Neuronal stem cell (in vitro differentiated cells): ENCODE data around the gene DTNB.
A peak's percentile ranks its signal among the peaks of the same experiment; 100 is the strongest.

Source experiments
- DNase-seq: peaks from one replicate; pipeline ENCODE4 v3.0.0-alpha.2; 2013; ENCODE audit warnings: low spot score
- H2AFZ ChIP-seq: one replicate; pipeline ENCODE4 v1.6.1; 2013; ENCODE audit warnings: mild to moderate bottlenecking, low read length, inconsistent platforms
- H2AK5ac ChIP-seq: 2 replicates; pipeline ENCODE4 v1.6.1; 2013; ENCODE audit warnings: low read depth, mild to moderate bottlenecking, inconsistent platforms, low read length, moderate library complexity, mixed read lengths
- H2BK120ac ChIP-seq: 2 replicates; pipeline ENCODE4 v1.6.1; 2013; ENCODE audit warnings: low read depth, mild to moderate bottlenecking, inconsistent platforms, low read length, moderate library complexity, mixed read lengths
- H2BK12ac ChIP-seq: one replicate; pipeline ENCODE4 v1.6.1; 2013; ENCODE audit warnings: low read length, inconsistent platforms
- H2BK15ac ChIP-seq: 2 replicates; pipeline ENCODE4 v1.6.1; 2013; ENCODE audit warnings: mild to moderate bottlenecking, low read length, inconsistent platforms, mixed read lengths
- H2BK5ac ChIP-seq: one replicate; pipeline ENCODE4 v1.6.1; 2013; ENCODE audit warnings: inconsistent platforms, mild to moderate bottlenecking, low read length, moderate library complexity
- H3K14ac ChIP-seq: one replicate; pipeline ENCODE4 v1.6.1; 2013; ENCODE audit warnings: low read length, inconsistent platforms
- H3K18ac ChIP-seq: 2 replicates; pipeline ENCODE4 v1.6.1; 2013; ENCODE audit warnings: low read length, inconsistent platforms
- H3K23ac ChIP-seq: 2 replicates; pipeline ENCODE4 v1.6.1; 2013; ENCODE audit warnings: low read depth, mild to moderate bottlenecking, mixed read lengths, low read length, inconsistent platforms; ENCODE audit not compliant: poor library complexity
- H3K27ac ChIP-seq: replicated peaks from 3 replicates; pipeline ENCODE4 v1.5.1; 2013; ENCODE audit warnings: low read length, inconsistent platforms
- H3K27me3 ChIP-seq, 3 experiments: 2 replicates each; pipeline ENCODE4 v1.6.1; 2013; ENCODE audit warnings: low read length in 3 of 3, mild to moderate bottlenecking in 2 of 3, inconsistent platforms in 1 of 3, low read depth in 1 of 3, mixed read lengths in 1 of 3, moderate library complexity in 1 of 3; ENCODE audit not compliant: control insufficient read depth in 3 of 3, insufficient read depth in 3 of 3
- H3K36me3 ChIP-seq, 2 donors: replicated peaks in 1 of 2; 2 replicates each; pipeline ENCODE4 v1.6.1; 2013; ENCODE audit warnings: low read length in 2 of 2; ENCODE audit not compliant: control insufficient read depth in 2 of 2, insufficient read depth in 2 of 2
- H3K4ac ChIP-seq: 2 replicates; pipeline ENCODE4 v1.6.1; 2013; ENCODE audit warnings: inconsistent platforms, mild to moderate bottlenecking, low read length, moderate library complexity
- H3K4me1 ChIP-seq, 2 donors: 1 replicate in 1 of 2; 2 replicates in 1 of 2; pipeline ENCODE4 v1.6.1; 2013; ENCODE audit warnings: low read length in 2 of 2, low read depth in 1 of 2; ENCODE audit not compliant: control insufficient read depth in 2 of 2, insufficient read depth in 1 of 2
- H3K4me2 ChIP-seq: one replicate; pipeline ENCODE4 v1.6.1; 2013; ENCODE audit warnings: mild to moderate bottlenecking, low read length, inconsistent platforms; ENCODE audit not compliant: insufficient read depth, poor library complexity, severe bottlenecking
- H3K4me3 ChIP-seq, 2 donors: 2 replicates each; pipeline ENCODE4 v1.5.1; 2013; ENCODE audit warnings: low read length in 2 of 2, mild to moderate bottlenecking in 2 of 2, inconsistent platforms in 1 of 2, moderate library complexity in 1 of 2
- H3K79me1 ChIP-seq: one replicate; pipeline ENCODE4 v1.6.1; 2013; ENCODE audit warnings: low read depth, mild to moderate bottlenecking, inconsistent platforms, low read length, moderate library complexity
- H3K9ac ChIP-seq: one replicate; pipeline ENCODE4 v1.6.1; 2013; ENCODE audit warnings: mild to moderate bottlenecking, low read depth, low read length, inconsistent platforms; ENCODE audit not compliant: poor library complexity
- H3K9me3 ChIP-seq, 2 donors: replicated peaks in 1 of 2; 2 replicates each; pipeline versions ENCODE3 to v1.6.1; 2013; ENCODE audit warnings: low read length in 2 of 2, mild to moderate bottlenecking in 2 of 2, inconsistent platforms in 1 of 2, low read depth in 1 of 2, mixed read lengths in 1 of 2, moderate library complexity in 1 of 2; ENCODE audit not compliant: control insufficient read depth in 2 of 2, insufficient read depth in 1 of 2
- H4K8ac ChIP-seq: one replicate; pipeline ENCODE4 v1.6.1; 2013; ENCODE audit warnings: low read depth, mild to moderate bottlenecking, inconsistent platforms, low read length, moderate library complexity
- H4K91ac ChIP-seq: one replicate; pipeline ENCODE4 v1.6.1; 2013; ENCODE audit warnings: low read length, low read depth, mild to moderate bottlenecking, inconsistent platforms; ENCODE audit not compliant: poor library complexity
- WGBS, 2 donors: extraction: QIAGEN DNeasy Blood & Tissue Kit; methylation state at CpG; one replicate each; pipeline ENCODE4 v1.1.7; 2013; ENCODE audit warnings: missing lambda C conversion rate in 2 of 2, mixed read lengths in 1 of 2; ENCODE audit not compliant: insufficient read length in 2 of 2, insufficient replicate concordance in 1 of 2; ENCODE audit errors: extremely low coverage in 2 of 2; 5-methylcytosine and 5-hydroxymethylcytosine counted together

The DTNB gene

DNA sequence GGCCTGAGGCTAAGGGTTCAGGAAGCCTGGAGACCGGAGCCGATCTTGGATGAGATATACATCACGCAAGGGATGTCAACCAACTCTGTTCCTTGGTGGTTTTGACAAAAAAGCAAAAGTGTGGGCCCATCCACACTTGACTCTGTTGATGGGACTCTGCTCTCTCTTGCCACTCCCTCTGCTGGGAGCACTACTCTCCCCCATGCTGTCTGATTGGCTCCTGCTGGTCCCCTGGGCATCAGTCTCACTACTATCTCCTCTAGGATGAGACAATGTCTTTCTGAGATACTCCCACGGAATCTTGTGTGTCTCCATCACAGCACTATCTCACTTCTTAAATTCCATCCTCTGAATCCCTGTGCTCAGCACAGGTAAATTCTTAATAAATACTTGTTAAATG is 274.8 kb downstream of the DTNB start:
- Histone ChIP-seq H2BK12ac (no peak overlapping the region), H3K9ac (no peak overlapping the region), H2AFZ (no peak overlapping the region), H3K27ac (no peak overlapping the region), H3K27me3 (no peaks in the 10 kb centered on the region), H3K23ac (no peak overlapping the region), H2BK120ac (no peak overlapping the region), H2BK5ac (no peak overlapping the region), H3K9me3 (no peaks in the 10 kb centered on the region), H3K4me3 (no peak overlapping the region), H4K8ac (no peak overlapping the region), H3K36me3 (no peaks in the 10 kb centered on the region), H3K18ac (no peak overlapping the region), H3K14ac (no peak overlapping the region), H3K4me1 (peaks cover 2 to 7% of the 10 kb centered on the region in 2 donors), H2BK15ac (no peak overlapping the region), H4K91ac (no peak overlapping the region), H3K79me1 (no peaks in the 10 kb centered on the region), H3K4me2 (no peak overlapping the region), H2AK5ac (no peak overlapping the region), H3K4ac (no peak overlapping the region)
- DNase-seq, result no peak
- WGBS, 2 donors, result no CpG with 5 or more reads among the region's 4 CpGs

DNA sequence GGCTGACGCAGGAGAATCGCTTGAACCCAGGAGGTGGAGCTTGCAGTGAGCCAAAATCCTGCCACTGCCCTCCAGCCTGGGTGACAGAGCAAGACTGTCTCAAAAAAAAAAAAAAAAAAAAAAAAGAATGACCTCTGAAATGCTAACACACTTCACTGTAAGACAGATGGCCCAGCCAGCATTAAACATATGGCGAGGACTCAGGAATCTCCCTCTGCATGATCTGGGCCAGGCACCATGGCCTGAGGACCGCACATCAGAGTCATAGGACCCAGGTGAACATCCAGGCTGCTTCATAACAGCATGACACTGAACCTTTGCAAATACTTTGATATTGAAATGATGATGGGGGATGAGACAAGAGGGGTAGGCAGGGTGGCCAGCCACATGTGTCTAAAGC is 275.6 kb downstream of the DTNB start:
- H2AFZ ChIP-seq, result no peak overlapping the region
- no peak overlapping the region for H2BK15ac ChIP-seq
- no peak overlapping the region for H4K91ac ChIP-seq
- no peaks in the 10 kb centered on the region for H3K79me1 ChIP-seq
- H3K9ac ChIP-seq, result no peak overlapping the region
- H2BK12ac ChIP-seq, result no peak overlapping the region
- H3K4me3 ChIP-seq, result no peak overlapping the region
- no peaks in the 10 kb centered on the region for H3K9me3 ChIP-seq
- no peak for DNase-seq
- no peaks in the 10 kb centered on the region for H3K36me3 ChIP-seq
- no peak overlapping the region for H2AK5ac ChIP-seq
- no peak overlapping the region for H3K23ac ChIP-seq
- H3K27me3 ChIP-seq, result no peaks in the 10 kb centered on the region
- no peak overlapping the region for H4K8ac ChIP-seq
- H2BK120ac ChIP-seq, result no peak overlapping the region
- no peak overlapping the region for H2BK5ac ChIP-seq
- no peak overlapping the region for H3K18ac ChIP-seq
- peaks cover 2 to 7% of the 10 kb centered on the region in 2 donors for H3K4me1 ChIP-seq
- H3K4me2 ChIP-seq, result no peak overlapping the region
- no peak overlapping the region for H3K14ac ChIP-seq
- WGBS, 2 donors, result no CpG with 5 or more reads among the region's 4 CpGs
- no peak overlapping the region for H3K4ac ChIP-seq
- no peak overlapping the region for H3K27ac ChIP-seq

DNA sequence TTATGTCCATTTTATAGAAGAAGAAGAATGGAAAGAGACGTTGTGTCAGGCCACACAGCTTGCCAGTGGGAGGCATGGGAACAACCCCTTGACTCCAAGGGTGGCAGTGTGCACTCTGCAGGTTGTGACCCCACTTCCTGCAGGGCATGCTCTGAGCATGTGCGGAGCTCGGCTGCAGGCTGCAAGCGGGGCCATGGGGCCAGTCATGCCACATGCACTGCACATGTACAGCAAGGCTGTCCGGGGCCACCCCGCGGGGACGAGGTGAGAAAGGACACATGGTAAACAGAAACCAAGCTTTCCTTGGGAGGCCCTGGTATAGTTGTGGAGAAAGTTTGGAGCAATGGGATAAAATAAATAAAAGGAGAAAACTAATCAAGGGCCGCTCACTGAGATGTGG is 284.2 kb downstream of the DTNB start:
- no peak overlapping the region for H2BK5ac ChIP-seq
- no peak overlapping the region for H3K4me2 ChIP-seq
- peak overlapping the region in 1 of 2 donors; percentile 42 for H3K4me3 ChIP-seq
- H2AK5ac ChIP-seq, result no peak overlapping the region
- DNase-seq, result no peak
- H2AFZ ChIP-seq, result no peak overlapping the region
- H3K27ac ChIP-seq, result no peak overlapping the region
- no peak overlapping the region for H4K91ac ChIP-seq
- no peak overlapping the region for H2BK15ac ChIP-seq
- peaks cover 2% of the 10 kb centered on the region for H3K79me1 ChIP-seq
- no CpG with 5 or more reads among the region's 9 CpGs for WGBS, 2 donors
- H3K18ac ChIP-seq, result no peak overlapping the region
- peak overlapping the region; percentile 90 for H2BK12ac ChIP-seq
- H3K14ac ChIP-seq, result no peak overlapping the region
- H4K8ac ChIP-seq, result no peak overlapping the region
- H3K4ac ChIP-seq, result no peak overlapping the region
- no peak overlapping the region for H2BK120ac ChIP-seq
- no peaks in the 10 kb centered on the region for H3K27me3 ChIP-seq
- peaks cover 0 to 10% of the 10 kb centered on the region in 2 donors for H3K4me1 ChIP-seq
- H3K23ac ChIP-seq, result no peak overlapping the region
- H3K36me3 ChIP-seq, result peaks cover 4 to 17% of the 10 kb centered on the region in 2 donors
- H3K9me3 ChIP-seq, result no peaks in the 10 kb centered on the region
- no peak overlapping the region for H3K9ac ChIP-seq

DNA sequence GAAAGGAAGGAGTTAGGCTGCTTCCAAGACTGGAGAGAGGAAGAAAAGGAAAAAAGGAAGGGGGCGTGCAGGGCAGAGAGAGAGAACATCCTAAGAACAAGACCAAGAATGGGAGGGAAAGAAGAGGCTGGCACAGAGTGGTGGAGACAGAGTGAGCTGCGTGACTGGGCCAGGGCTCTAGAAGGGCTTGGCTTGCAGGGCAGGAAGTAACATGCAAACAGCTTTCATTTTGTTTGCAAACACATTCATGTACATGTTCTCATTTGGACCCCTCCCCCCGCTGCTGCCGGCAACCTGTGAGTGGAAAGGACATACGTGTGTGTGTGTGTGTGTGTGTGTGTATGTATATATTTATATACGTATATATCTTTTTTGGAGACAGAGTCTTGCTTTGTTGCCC is 284.9 kb downstream of the DTNB start:
- Histone ChIP-seq H3K4me1 (peaks cover 0 to 10% of the 10 kb centered on the region in 2 donors), H3K27ac (no peak overlapping the region), H2BK120ac (no peak overlapping the region), H3K27me3 (no peaks in the 10 kb centered on the region), H3K4ac (no peak overlapping the region), H3K4me2 (no peak overlapping the region), H3K36me3 (peaks cover 4 to 17% of the 10 kb centered on the region in 2 donors), H3K4me3 (no peak overlapping the region), H3K14ac (no peak overlapping the region), H3K23ac (no peak overlapping the region), H3K9me3 (no peaks in the 10 kb centered on the region), H3K18ac (no peak overlapping the region), H2AFZ (no peak overlapping the region), H4K8ac (no peak overlapping the region), H3K79me1 (peaks cover 2% of the 10 kb centered on the region), H2AK5ac (no peak overlapping the region), H2BK15ac (no peak overlapping the region), H4K91ac (no peak overlapping the region), H2BK5ac (no peak overlapping the region), H3K9ac (no peak overlapping the region), H2BK12ac (no peak overlapping the region)
- WGBS, 2 donors, result no CpG with 5 or more reads among the region's 6 CpGs
- DNase-seq, result no peak
